ENCODE data around the gene EGFL8. TPM values are rescaled to one million over a fixed set of nuclear protein-coding genes. Genes with fewer than 3 reads are reported as not detected.

The EGFL8 gene
- total and polyA plus RNA-seq, 9 of the 15 experiments (the other 6 are each of a cell fraction or from before 2014, with no cell fraction given), result 2.2 to 47.4 (median 14.2) TPM

DNA sequence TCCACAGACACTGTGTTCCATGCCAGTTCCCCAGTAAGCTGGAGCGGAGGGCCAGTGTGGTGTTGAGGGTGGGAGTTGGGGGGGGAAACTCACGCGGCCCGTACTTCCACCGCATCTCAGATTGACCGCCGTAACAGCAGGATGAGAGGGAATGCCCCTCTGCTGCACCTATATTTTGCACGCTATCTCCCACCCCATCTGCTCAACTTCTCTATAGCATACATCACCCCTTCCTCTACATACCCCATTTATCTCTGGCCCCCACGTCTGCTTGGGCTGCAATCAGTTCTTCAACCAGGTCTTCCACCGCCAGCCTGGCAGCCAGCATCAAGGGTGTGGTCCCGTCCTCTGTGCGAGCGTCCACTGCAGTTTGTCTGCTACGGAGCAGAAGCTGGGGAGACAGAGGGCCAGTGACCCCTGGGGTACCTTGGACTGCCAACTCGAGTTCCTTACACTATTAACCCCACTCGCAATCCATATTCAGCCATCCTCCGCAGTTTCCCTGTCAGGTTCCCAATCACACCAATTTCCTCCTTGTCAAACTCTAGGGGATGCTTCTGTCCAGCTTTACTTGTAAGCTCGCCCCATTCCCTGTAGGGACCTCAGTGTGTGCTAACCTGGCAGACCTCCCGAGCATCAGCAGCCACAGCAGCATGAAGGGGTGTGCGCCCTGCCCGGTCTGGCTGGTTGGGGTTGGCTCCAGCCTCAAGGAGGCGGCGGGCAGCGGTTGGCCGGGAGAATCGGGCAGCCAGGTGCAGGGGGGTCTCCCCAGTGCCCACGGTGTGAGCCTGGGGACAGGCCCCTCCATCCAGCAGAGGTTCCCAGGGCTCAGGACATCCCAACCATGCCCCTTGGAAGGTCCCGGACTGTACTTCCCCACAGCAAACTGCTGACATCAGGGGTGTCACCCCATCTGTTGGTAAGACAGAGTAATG lies 32.6 kb downstream of the EGFL8 start (continued):
- TF ChIP-seq ZNF551 (CRISPR knock-in tag; IDR thresholded peaks at IDR 0.05), result no peak
- TF ChIP-seq ZSCAN29 (IDR thresholded peaks at IDR 0.05), result no peak
- TF ChIP-seq FUS (optimal IDR thresholded peaks at IDR 0.05; ENCODE audit: low read depth, low read length), result no peak
- TF ChIP-seq RAD21 (CRISPR knock-in tag; conservative IDR thresholded peaks at IDR 0.05 in 1 of 2, IDR thresholded peaks at IDR 0.05 in 1 of 2), result peak in 1 of 2 experiments; percentile 44; a peak in 2 of 4 replicates
- TF ChIP-seq, protein P1, sequence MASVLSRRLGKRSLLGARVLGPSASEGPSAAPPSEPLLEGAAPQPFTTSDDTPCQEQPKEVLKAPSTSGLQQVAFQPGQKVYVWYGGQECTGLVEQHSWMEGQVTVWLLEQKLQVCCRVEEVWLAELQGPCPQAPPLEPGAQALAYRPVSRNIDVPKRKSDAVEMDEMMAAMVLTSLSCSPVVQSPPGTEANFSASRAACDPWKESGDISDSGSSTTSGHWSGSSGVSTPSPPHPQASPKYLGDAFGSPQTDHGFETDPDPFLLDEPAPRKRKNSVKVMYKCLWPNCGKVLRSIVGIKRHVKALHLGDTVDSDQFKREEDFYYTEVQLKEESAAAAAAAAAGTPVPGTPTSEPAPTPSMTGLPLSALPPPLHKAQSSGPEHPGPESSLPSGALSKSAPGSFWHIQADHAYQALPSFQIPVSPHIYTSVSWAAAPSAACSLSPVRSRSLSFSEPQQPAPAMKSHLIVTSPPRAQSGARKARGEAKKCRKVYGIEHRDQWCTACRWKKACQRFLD (CRISPR knock-in tag; IDR thresholded peaks at IDR 0.05), result peak; percentile 50; the same call in 1 of the 2 replicates
- no peak for TF ChIP-seq SIRT6 (IDR thresholded peaks at IDR 0.05; ENCODE audit: low read depth, low read length)
- no peak for TF ChIP-seq NFRKB (IDR thresholded peaks at IDR 0.05; ENCODE audit: low read depth)
- no peak for TF ChIP-seq ESRRA (IDR thresholded peaks at IDR 0.05; ENCODE audit: borderline replicate concordance, low read depth)
- TF ChIP-seq ZBTB7A (IDR thresholded peaks at IDR 0.05; ENCODE audit: borderline replicate concordance, control insufficient read depth, low read depth, low read length), result 0 out of 2 replicates have a peak, but pooled peaks have one; percentile 4
- no peak for TF ChIP-seq RNF2 (IDR thresholded peaks at IDR 0.05)
- no peak for TF ChIP-seq CBX5 (IDR thresholded peaks at IDR 0.05; ENCODE audit: borderline replicate concordance, low read depth)
- no peak for TF ChIP-seq ZFX (CRISPR knock-in tag; IDR thresholded peaks at IDR 0.05)
- no peak for TF ChIP-seq GABPB2 (CRISPR knock-in tag; conservative IDR thresholded peaks at IDR 0.05)
- TF ChIP-seq SIX5 (IDR thresholded peaks at IDR 0.05; ENCODE audit: borderline replicate concordance in 1 of 2, insufficient read depth in 1 of 2, low read depth in 1 of 2, low read length in 2 of 2), result no peak
- TF ChIP-seq MTA1 (IDR thresholded peaks at IDR 0.05; ENCODE audit: borderline replicate concordance), result no peak
- 0 out of 2 replicates have a peak, but pooled peaks have one; percentile 9 for TF ChIP-seq CTBP1 (IDR thresholded peaks at IDR 0.05; ENCODE audit: borderline replicate concordance)
- TF ChIP-seq ARID1B (IDR thresholded peaks at IDR 0.05), result peak; percentile 46; the same call in 1 of the 2 replicates
- TF ChIP-seq TCF7L2 (IDR thresholded peaks at IDR 0.05; ENCODE audit: low read depth, low read length), result no peak
- peak; percentile 50; the same call in 1 of the 2 replicates for TF ChIP-seq POLR2AphosphoS5 (IDR thresholded peaks at IDR 0.05; ENCODE audit: control insufficient read depth, insufficient read depth, low read depth, low read length)
- no peak for TF ChIP-seq ZBTB8A (IDR thresholded peaks at IDR 0.05; ENCODE audit: partially characterized antibody)
- peak; percentile 28; the same call in 1 of the 2 replicates for TF ChIP-seq TEAD4 (IDR thresholded peaks at IDR 0.05; ENCODE audit: low read length)
- 0 out of 2 replicates have a peak, but pooled peaks have one; percentile 22 for TF ChIP-seq TEAD4 (CRISPR knock-in tag; IDR thresholded peaks at IDR 0.05; ENCODE audit: borderline replicate concordance)
- TF ChIP-seq CHD2 (IDR thresholded peaks at IDR 0.05; ENCODE audit: low read depth, low read length), result no peak
- no peak for TF ChIP-seq PRMT5 (CRISPR knock-in tag; IDR thresholded peaks at IDR 0.05)

Measured in K562 (cell line).